Measurements from ENCODE around the gene ZSCAN25. TPM values are rescaled to one million over a fixed set of nuclear protein-coding genes. Genes with fewer than 3 reads are reported as not detected.
A peak's percentile ranks its signal among the peaks of the same experiment; 100 is the strongest.

Gene ZSCAN25
- total and polyA plus RNA-seq, 2 of the 13 experiments (the other 11 are each of a cell fraction or from before 2014, with no cell fraction given): 12.1 to 16.8 TPM

DNA sequence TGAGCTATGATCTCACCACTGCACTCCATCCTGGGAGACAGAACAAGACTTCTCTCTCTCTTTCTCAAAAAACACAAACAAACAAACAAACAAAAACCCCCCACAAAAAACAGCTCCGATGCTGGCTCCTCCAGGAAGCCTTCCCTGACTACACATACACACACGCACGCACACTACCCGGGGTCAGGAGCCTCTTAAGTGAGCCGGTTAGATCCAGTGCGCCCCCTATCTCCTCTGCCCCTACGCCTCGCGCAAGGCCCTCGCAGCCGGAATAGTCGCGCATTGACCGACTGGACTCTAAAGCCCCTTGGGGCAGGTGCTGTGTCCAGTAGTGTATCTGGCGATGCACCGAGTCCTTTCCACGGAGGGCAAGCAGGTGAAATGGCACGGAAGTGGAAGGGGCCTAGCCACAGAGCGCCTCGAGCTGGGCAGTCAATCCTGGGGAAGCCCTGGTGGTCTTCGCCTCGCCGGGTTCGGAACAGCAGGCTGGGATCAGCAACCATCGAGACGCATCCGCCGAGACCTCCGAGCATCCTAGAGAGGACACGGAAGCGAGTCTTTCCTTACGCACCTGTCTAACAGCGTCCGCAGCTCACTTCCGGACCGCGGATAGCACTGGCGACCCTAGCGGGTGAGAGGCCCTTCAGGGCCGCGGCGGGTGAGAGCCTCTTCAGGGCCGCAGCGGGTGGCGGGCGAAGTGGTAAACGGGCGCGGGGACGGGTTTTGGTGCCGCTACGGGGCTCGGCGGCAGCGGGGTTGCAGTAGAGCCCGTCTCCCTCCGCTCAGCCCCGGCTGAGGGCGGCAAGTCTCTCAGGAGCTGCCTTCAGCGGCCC, at the start of gene ZSCAN25 (continued):
- TF ChIP-seq ZNF430 (CRISPR knock-in tag; IDR thresholded peaks at IDR 0.05) (peak; percentile 45; the same call in 1 of the 2 replicates), MEIS1 (CRISPR knock-in tag; IDR thresholded peaks at IDR 0.05; ENCODE audit: borderline replicate concordance) (peak; percentile 88; the same call in 1 of the 2 replicates), ZNF746 (CRISPR knock-in tag; IDR thresholded peaks at IDR 0.05) (no peak), MEIS2 (CRISPR knock-in tag; IDR thresholded peaks at IDR 0.05) (peak; percentile 84; the same call in 1 of the 2 replicates), ZBTB2 (CRISPR knock-in tag; IDR thresholded peaks at IDR 0.05; ENCODE audit: low read depth) (no peak), ZNF350 (CRISPR knock-in tag; IDR thresholded peaks at IDR 0.05; ENCODE audit: borderline replicate concordance, low read depth) (peak; percentile 91), NFKBIZ (CRISPR knock-in tag; IDR thresholded peaks at IDR 0.05) (peak; percentile 76; the same call in 1 of the 2 replicates), ARNT (IDR thresholded peaks at IDR 0.05) (no peak), HNRNPUL1 (IDR thresholded peaks at IDR 0.05; ENCODE audit: low read depth, low read length) (no peak), HIVEP1 (CRISPR knock-in tag; IDR thresholded peaks at IDR 0.05) (peak; percentile 87), MIER3 (CRISPR knock-in tag; IDR thresholded peaks at IDR 0.05; ENCODE audit: borderline replicate concordance) (peak; percentile 91; the same call in 1 of the 2 replicates), EEA1 (CRISPR knock-in tag; IDR thresholded peaks at IDR 0.05; ENCODE audit: borderline replicate concordance) (peak; percentile 53; the same call in 1 of the 2 replicates), ZNF75D (CRISPR knock-in tag; IDR thresholded peaks at IDR 0.05; ENCODE audit: borderline replicate concordance) (no peak), RBM39 (IDR thresholded peaks at IDR 0.05; ENCODE audit: low read depth, low read length, poor library complexity, severe bottlenecking) (peak; percentile 94), ZNF616 (CRISPR knock-in tag; IDR thresholded peaks at IDR 0.05; ENCODE audit: low read depth) (0 out of 2 replicates have a peak, but pooled peaks have one; percentile 60), ZFY (CRISPR knock-in tag; IDR thresholded peaks at IDR 0.05) (peak; percentile 99), ZNF7 (CRISPR knock-in tag; IDR thresholded peaks at IDR 0.05) (no peak), PLRG1 (conservative IDR thresholded peaks at IDR 0.05) (no peak), IRX3 (CRISPR knock-in tag; IDR thresholded peaks at IDR 0.05; ENCODE audit: borderline replicate concordance, low read depth) (peak; percentile 18; the same call in 1 of the 2 replicates), PHF8 (CRISPR knock-in tag; IDR thresholded peaks at IDR 0.05) (peak; percentile 98), ZNF567 (CRISPR knock-in tag; IDR thresholded peaks at IDR 0.05; ENCODE audit: borderline replicate concordance) (peak; percentile 65; the same call in 1 of the 2 replicates), ZNF547 (CRISPR knock-in tag; IDR thresholded peaks at IDR 0.05) (peak; percentile 95), KLF16 (CRISPR knock-in tag; IDR thresholded peaks at IDR 0.05) (peak in 1 of 2 experiments; percentile 50; a peak in 2 of 4 replicates)
- TF ChIP-seq, protein P1, sequence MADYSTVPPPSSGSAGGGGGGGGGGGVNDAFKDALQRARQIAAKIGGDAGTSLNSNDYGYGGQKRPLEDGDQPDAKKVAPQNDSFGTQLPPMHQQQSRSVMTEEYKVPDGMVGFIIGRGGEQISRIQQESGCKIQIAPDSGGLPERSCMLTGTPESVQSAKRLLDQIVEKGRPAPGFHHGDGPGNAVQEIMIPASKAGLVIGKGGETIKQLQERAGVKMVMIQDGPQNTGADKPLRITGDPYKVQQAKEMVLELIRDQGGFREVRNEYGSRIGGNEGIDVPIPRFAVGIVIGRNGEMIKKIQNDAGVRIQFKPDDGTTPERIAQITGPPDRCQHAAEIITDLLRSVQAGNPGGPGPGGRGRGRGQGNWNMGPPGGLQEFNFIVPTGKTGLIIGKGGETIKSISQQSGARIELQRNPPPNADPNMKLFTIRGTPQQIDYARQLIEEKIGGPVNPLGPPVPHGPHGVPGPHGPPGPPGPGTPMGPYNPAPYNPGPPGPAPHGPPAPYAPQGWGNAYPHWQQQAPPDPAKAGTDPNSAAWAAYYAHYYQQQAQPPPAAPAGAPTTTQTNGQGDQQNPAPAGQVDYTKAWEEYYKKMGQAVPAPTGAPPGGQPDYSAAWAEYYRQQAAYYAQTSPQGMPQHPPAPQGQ (CRISPR knock-in tag; IDR thresholded peaks at IDR 0.05; ENCODE audit: borderline replicate concordance): peak; percentile 90
- TF ChIP-seq, protein P2, sequence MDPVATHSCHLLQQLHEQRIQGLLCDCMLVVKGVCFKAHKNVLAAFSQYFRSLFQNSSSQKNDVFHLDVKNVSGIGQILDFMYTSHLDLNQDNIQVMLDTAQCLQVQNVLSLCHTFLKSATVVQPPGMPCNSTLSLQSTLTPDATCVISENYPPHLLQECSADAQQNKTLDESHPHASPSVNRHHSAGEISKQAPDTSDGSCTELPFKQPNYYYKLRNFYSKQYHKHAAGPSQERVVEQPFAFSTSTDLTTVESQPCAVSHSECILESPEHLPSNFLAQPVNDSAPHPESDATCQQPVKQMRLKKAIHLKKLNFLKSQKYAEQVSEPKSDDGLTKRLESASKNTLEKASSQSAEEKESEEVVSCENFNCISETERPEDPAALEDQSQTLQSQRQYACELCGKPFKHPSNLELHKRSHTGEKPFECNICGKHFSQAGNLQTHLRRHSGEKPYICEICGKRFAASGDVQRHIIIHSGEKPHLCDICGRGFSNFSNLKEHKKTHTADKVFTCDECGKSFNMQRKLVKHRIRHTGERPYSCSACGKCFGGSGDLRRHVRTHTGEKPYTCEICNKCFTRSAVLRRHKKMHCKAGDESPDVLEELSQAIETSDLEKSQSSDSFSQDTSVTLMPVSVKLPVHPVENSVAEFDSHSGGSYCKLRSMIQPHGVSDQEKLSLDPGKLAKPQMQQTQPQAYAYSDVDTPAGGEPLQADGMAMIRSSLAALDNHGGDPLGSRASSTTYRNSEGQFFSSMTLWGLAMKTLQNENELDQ (CRISPR knock-in tag; IDR thresholded peaks at IDR 0.05; ENCODE audit: borderline replicate concordance): no peak

Data from HepG2 (cell line).